Activated CD8-positive, alpha-beta memory T cell treated with anti-CD3 and anti-CD28 coated beads for 48 hours (primary cell): ENCODE data around the gene PTGES.
"Not testable (repeated sequence)": the region's sequence is repeated elsewhere in the genome, so short reads cannot be mapped to it uniquely, and the experiment has no call there.

Experiments
- DNase-seq, 3 experiments: peaks; one replicate each; pipeline ENCODE4 v3.0.0-alpha.2; 2020; ENCODE audit warnings: low read depth in 2 of 3, low spot score in 2 of 3

The PTGES gene

GRCh38 chr9:129752900-129753729, at the start of gene PTGES:
TSS of gene PTGES (minus strand) at chr9:129753042. CDS start at chr9:129753012, 30 bp downstream.
- DNase-seq, result peak in 2 of 3 experiments; percentile 23 to 29

- no peak for DNase-seq
Observed at GRCh38 chr9:129801504-129801903, 48.7 kb upstream of the PTGES start.

GRCh38 chr9:129798973-129799372, 46.1 kb upstream of the PTGES start:
- DNase-seq, result no peak

DNA sequence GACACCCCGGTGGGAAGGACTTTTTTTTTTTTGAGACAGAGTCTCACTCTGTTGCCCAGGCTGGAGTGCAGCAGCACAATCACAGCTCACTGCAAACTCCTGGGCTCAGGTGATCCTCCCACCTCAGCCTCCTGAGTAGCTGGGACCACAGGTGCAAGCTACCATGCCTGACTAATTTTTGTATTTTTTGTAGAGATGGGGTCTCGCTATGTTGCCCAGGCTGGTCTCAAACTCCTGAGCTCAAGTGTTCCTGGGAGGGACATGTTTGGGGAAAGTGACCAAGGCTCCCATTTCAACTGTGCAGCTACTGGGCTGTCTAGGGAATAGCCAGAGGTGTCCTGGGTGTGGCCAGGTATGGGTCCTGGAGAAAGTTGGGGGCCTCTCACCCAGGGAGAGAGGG, 43.2 kb upstream of the PTGES start:
- not testable (repeated sequence) for DNase-seq

DNA sequence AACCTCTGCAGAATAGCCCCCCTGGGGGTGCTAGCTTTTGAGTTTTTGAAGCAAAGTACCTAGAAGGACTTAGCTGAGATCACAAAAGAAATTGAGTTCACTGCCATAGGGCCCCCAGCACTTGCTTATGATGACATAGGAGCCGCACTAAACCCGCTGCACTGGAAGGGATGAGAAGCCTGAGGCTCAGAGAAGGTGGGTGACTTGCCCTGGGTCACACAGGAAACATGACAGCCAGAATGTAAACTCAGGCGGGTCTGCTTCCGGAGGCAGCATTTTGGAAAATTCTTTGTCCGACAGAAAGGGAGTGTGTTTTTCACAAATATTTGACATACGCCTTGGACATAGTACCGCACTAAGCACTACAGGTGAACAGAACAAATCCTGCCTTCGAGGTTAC, 41.7 kb upstream of the PTGES start:
- DNase-seq, result no peak

GRCh38 chr9:129786481-129786880, 33.6 kb upstream of the PTGES start:
- DNase-seq, result no peak

DNA sequence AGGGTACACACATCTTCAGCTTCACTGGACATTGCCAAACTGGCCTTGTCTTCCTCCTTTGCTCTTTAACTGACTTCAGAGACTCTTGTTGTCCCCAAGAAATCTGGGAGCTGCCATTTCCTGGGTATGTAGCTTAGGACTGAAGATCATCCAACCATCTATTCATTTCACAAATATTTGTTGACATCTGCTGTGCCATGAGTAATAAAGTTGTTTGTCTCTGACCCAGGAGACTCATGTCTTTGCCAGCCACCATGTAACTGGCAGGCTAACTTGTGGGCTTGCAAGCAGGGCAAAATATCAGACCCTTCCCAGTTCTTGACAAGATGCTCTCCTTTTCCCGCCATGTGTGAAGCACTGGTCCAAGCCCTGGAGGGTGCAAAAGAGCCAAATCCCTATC, 33.0 kb upstream of the PTGES start:
- DNase-seq, result no peak

DNA sequence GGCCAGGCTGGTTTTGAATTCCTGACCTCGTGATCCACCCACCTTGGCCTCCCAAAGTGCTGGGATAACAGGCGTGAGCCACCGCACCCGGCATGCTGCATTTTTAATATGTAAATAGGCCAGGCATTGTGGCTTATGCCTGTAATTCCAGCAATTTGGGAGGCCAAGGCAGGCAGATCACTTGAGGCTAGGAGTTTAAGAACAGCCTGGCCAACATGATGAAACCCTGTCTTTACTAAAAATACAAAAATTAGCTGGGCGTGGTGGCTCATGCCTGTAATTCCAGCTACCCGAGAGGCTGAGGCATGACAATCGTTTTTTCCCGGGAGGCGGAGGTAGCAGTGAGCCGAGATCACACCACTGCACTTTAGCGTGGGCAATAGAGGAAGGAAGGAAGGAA, 32.1 kb upstream of the PTGES start:
- not testable (repeated sequence) for DNase-seq

DNA sequence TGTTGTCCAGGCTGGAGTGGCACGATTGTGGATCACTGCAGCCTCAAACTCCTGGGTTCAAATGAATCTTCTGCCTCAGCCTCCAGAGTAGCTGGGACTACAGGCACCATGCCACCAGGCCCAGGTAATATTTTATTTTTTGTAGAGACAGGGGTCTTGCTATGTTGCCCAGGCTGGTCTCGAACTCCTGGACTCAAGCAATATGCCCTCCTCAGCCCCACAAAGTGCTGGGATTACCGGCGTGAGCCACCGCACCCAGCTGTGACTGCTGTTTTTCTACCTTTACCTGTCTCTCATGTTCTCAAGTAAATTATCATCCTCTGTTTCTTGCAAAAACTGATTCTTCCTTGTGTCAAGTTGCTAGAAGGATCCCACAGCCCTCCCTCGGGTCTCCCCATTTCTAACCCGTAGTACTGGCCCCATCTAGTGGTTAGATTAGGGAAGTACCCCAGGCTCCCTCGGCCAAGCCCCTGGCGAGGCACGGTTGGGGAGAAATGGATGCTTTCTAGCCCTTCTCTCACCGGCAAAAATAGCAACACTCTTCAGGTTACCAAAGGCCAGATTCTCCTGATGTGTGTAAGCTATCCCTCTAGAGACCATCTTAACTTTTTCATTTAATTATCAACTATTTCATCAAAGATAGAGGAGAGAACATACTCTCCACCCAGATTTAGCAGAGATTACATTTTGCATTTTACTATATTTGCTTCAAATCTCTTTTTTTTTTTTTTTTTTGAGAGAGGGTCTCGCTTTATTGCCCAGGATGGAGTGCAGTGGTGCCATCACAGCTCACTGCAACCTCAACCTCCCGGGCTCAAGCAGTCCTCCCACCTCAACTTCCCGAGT, 30.9 kb upstream of the PTGES start:
- DNase-seq, result peak; percentile 42 to 61 (median 54)

DNA sequence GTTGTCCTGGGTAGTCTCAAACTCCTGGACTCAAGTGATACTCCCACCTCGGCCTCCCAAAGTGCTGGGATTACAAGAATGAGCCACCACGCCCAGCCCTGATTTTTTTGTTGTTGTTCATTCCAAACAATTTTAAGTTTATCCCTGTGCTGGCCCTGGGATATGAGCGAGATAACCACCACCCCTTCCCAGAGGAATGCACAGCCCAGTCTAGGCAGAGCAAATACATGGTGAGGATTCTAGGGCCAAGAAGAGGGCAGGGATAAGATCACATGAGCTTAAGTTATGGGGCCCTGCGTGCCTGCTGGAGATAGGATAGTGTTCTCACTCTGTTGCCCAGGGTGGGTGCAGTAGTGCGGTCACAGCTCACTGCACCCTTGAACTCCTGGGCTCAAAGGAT, 29.1 kb upstream of the PTGES start:
- no peak for DNase-seq

GRCh38 chr9:129781131-129781530, 28.3 kb upstream of the PTGES start:
- DNase-seq, result no peak

DNA sequence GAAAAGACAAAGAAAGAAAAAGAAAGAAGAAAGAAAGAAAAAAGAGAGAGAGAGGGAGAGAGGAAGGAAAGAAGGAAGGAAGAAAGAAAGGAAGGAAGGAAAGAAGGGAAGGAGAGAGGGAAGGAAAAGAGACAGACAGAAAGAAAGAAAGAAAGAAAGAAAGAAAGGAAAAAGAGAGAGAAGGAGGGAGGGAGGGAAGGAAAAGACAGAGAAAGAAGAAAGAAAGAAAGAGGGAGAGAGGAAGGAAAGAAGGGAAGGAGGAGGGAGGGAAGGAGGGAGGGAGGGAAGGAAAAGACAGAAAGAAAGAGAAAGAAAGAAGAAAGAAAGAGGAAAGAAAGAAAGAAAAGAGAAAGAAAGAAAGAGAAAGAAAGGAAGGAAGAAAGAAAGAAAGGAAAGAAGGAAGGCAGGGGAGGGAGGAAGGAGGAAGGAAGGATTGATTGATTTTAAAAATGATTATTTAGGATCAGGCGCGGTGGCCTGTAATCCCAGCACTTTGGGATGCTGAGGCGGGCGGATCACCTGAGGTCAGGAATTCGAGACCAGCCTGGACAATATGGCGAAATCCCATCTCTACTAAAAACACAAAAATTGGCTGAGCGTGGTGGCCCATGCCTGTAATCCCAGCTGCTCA, 26.8 kb upstream of the PTGES start:
- DNase-seq, result no peak

GRCh38 chr9:129778469-129778868, 25.6 kb upstream of the PTGES start:
- no peak for DNase-seq

- DNase-seq, result no peak
Observed at GRCh38 chr9:129777769-129778130, 24.9 kb upstream of the PTGES start.

DNA sequence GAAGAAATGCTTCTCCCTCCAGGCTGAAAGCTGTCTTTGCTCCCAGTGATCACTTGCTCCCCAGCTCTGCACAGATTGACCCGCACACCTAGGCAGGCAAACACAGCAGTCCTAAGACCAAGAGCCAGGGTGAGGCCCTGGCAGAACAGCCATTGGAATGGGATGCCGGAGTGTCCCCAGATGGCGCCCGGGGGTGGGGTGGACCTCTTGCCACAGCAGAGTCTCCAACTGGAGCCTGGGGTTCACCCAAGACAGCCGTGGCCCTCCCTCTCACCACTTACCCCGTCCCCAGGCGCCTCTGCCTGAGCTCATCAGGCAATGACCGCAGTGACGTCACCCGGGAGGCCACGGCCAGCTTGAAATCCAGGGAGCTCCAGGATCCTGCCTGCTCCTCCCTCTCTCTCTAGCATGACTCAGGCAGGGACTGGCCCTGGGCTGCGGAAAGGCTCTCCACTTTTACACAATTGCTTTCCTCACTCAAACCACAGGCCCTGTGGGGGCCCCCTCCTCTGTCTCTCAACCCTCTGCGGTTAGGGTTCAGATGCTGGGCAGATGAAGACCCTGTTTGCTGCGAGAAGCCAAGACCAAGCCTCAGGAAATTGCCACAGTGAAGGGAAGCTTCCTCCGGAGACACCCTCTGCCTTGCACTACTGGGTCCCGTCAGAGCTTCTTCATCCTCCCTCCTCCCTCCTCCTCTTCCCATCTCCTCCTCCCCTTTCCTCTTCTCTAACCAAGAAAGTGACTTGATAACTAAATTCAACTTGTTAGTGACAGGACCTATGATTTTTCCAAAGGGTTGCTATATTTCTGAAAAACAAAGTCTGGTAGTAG, 24.3 kb upstream of the PTGES start:
- peak; percentile 36 to 59 (median 45) for DNase-seq

DNA sequence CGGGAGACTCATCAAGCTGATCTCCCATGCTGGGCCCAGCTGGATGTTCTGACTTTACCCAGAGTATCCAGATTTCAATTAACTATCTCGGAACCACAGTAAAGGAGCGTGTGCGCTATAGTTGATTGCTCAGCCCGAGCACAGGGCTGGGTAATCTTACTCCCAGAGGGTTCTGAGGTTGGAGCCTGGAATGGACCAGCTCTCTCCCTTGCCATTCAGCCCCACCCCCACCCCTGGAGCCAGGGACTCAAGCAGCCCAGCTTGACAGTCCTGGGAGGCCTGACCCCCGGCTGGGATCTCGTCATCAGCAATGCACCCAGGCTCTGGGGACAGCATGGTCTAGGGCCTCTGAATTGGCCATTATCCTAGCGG, 23.7 kb upstream of the PTGES start:
- DNase-seq, result no peak

DNA sequence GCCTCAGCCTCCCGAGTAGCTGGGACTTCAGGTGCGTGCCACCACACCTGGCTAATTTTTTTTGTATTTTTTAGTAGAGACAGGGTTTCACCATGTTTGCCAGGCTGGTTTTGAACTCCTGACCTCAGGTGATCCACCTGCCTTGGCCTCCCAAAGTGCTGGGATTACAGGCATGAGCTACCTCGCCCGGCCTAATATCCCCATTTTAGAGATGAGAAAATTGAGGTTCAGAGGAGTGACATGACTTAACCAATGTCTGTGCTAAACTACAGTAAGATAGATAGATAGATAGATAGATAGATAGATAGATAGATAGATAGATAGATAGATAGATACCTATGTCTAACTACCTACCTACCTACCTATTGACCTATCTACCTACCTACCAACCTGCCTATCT, 23.3 kb upstream of the PTGES start:
- not testable (repeated sequence) for DNase-seq

GRCh38 chr9:129775448-129775798, 22.6 kb upstream of the PTGES start:
- DNase-seq, result no peak

GRCh38 chr9:129774791-129775447, 22.1 kb upstream of the PTGES start:
- no peak for DNase-seq

DNA sequence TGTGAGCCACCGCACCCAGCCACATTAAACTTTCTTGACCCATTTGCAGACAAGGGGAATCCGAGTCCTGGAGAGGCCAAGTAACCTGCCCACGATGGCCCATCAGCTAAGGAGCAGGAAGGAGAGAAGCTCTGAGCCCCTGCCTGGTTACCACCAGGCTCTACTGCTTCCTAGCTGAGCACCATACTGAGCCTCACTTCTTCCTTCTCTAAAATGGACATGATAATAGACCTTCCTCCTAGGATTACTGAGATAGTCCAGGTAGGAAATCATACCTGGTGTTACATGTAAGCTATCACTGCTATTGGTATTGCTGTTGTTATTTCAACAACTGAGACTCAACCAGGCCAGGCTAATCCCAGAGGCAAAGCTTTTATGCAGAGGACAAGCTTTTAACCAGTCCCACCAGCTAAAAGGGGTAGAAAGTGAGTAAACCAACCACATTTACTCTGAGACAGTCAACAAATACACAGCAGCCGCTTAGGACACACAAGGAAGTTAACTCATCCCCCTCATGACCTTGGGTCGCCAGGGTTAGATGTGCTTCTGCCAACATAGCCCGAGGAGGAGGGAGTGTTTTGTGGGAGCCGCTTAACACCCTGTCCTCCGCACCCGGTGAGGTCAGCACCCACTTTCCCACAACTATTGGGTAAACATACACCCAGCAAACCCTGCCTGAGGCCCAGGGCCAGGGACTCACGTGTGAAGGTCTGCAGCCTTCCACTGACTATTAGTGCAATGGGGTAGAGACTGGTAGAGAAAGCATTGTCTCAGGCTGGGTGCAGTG, 20.6 kb upstream of the PTGES start:
- DNase-seq, result no peak
